Choroid plexus epithelial cell (primary cell): Measurements from ENCODE around the gene C1orf159.

Experiments used
- DNase-seq: peaks from one replicate; pipeline ENCODE4 v3.0.0-alpha.2; 2010; ENCODE audit warnings: low read depth
- H3K4me3 ChIP-seq: 2 replicates; pipeline ENCODE4 v1.5.1; 2011; ENCODE audit warnings: low read depth, mild to moderate bottlenecking, control low read depth, low read length, moderate library complexity
- CTCF ChIP-seq: conservative IDR thresholded peaks from 2 replicates; pipeline ENCODE4 v1.5.1; 2011; ENCODE audit warnings: low read depth, mild to moderate bottlenecking, control low read depth, inconsistent platforms, low read length, moderate library complexity

The C1orf159 gene

GRCh38 chr1:1085911-1086841, 29.7 kb downstream of the C1orf159 start:
- no peak for DNase-seq
- no peak overlapping the region for H3K4me3 ChIP-seq
- TF ChIP-seq CTCF, result no peak

DNA sequence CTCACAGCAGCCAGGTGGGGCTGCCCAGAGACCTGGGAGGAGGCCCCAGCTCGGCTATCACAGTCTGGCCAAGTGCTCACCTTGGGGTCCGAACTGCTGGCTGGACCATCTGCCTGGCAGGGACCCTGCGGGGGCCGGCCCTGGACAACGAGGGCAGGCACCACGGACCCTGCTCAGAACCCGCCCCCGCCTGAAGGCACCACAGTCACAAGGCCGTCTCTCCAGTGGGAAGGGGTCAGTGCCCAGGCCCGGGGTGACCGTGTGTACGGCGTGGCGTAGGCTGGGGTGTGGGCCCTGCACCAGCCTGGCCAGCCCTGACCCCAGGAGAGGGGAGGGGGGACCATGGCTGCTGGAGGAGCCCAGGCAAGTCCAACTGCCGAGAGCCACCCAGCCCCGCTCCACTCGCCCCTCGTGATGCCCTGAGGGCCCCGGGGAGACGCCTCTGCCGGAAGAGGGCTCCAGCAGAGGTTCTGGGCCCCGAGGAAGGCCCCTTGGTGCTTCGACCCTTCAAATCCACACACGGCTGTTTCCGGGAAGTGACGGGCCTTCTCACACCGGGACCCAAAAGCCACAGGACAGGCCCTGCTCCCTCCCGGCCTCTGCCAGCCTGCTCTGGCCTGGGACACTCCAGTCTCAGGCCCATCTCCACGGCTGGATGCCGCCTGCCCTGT, 30.6 kb downstream of the C1orf159 start:
- DNase-seq, result no peak
- TF ChIP-seq CTCF, result no peak

DNA sequence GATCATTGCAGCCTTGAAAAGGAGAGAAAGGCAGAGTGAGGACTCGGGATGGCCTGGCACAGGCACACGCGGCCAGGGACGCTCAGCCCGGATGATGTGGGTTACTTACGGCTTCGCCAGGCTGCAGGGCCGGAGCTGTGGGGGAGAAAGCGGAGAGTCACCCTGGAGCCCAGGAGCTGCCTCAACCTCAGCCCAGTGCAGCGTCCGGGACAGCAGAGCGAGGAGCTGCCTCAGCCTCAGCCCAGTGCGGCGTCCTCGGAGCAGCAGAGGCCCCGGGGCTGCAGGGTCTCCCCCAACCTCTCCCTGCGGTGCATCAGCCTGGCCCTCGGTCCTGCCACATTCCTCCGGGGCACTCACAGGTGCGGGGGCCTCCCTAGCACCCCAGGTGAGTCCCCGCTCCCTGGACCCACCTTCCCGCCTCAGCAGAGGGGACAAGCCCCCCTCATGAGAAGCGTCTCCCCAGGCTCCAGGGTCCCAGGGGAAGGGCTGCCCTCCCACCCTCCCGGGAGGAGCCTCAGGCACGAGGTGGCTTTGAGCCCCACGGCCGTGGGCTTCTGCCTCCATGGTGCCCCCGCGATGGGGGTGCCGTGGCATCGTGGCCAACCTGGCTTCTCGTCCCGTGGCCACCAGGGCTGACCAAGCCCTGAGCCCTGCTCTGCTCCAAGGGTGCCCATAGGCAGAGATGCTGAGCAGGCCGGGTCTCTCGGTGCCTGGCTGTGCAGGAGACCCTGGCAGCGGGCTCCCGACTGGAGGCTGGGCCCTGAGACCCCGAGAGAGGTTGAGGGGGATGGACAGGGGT, 31.3 kb downstream of the C1orf159 start:
- no peak for DNase-seq
- no peak for TF ChIP-seq CTCF
- no peak overlapping the region for H3K4me3 ChIP-seq

More for the DNA sequence above, 30.6 kb downstream of the C1orf159 start:
- no peak overlapping the region for H3K4me3 ChIP-seq

DNA sequence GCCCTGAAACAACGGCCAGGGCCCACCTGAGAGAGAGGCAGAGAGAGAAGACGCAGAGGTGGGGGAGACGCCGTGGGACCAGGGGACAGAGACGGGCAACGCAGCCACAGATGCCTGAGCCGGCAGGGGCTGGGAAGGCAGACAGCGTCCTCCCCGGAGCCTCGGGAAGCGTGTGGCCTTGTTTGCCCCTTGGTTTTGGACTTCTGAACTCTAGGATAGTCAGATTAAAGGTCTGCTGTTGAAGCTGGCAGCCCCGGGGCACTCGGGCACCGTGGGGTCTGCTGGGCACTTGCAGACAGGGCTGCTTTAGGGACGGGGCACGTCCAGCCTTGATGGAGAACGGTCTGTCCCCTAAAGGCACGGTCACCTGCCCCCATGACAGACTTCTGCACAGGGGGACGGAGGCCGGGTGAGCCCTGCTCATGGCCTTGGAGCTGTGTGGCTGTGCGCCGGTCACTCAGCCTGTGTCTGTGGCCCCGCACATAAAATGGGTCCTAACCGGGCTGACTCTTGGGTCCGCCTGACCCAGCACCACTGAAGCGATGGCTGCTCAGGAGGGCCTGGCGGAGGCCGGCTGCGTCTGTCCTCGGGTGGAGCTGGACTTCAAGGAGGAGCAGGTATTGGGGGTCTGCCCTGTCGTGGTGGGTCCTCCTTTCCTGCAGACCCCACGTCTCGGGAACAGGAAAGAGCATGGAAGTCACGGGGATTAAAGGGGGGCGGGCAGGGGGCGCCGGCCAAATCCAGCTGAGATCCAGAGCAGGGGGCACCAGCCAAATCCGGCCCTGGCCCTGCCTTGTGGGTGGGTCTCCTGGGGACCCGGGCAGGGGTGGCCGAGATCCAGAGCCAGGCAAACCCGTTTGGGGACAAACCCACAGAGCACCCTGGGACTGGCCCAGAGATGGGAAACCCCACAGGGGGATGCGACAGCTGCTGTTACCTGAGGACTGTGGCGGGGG, 32.2 kb downstream of the C1orf159 start:
- no peak for TF ChIP-seq CTCF
- no peak for DNase-seq
- H3K4me3 ChIP-seq, result no peak overlapping the region

DNA sequence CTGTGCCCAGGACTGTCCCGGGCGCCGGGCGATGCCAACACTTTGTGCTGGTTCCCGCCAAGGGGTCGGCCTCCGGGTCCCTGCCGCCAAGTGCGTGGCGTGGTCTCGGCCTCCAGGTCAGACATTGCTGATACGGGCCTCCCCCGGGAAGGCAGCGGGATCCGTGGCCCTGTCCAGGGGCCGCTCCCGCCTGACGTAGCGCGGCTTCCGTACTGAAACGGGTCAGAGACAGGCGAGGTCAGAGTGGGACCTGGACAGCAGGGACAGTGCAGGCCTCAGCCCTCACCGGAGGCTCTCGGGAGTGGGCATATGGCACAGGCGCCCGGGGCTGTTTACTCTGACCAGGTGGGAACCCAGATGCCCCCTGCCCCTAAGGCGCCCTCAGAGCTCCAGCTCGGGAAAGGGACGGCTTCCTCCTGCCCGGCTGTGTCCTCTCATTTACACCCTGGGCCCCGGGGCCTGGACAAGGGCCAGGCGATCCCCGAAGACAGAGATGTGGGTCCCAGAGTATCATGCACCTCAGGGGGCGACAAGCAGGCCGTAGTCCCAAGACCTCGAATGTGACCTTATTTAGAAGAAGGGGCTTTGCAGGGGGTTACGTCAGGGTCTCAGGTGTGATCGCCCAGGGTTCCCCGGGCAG, 33.0 kb downstream of the C1orf159 start:
- H3K4me3 ChIP-seq, result no peak overlapping the region
- DNase-seq, result no peak
- TF ChIP-seq CTCF, result no peak
